A549 (cell line): ENCODE results near the gene MORN4. TPM values are rescaled to one million over a fixed set of nuclear protein-coding genes. Genes with fewer than 3 reads are reported as not detected.

Experiments used
- ATAC-seq, 2 experiments: fragments of 200-7000 bp in 1 of 2; fragments of >200 bp in 1 of 2; cut with Nextera tagmentation in 1 of 2; cut with Tn5 transposase in 1 of 2; 3 replicates each; pipeline versions ENCODE4 v1.8.0 to v1.9.1; 2018 to 2020; ENCODE audit warnings: mild to moderate bottlenecking in 1 of 2, moderate library complexity in 1 of 2
- CTCF ChIA-PET: fragments of 300-600 bp; sonication (Branson Sonifier 250); formaldehyde crosslinking; extraction: SDS; loops from one replicate; lab custom pipeline; 2021; ENCODE audit warnings: antibody characterized with exemption, inconsistent platforms; lab: Yijun Ruan, JAX
- POLR2A ChIA-PET: fragments of 350-600 bp; formaldehyde crosslinking; extraction: SDS; loops from one replicate; lab custom pipeline; 2021; ENCODE audit warnings: antibody characterized with exemption, inconsistent platforms; lab: Yijun Ruan, JAX
- DNase-seq, 2 experiments: peaks; one replicate each; pipeline versions ENCODE4 v3.0.0 to v3.0.0-alpha.2; 2011 to 2016; ENCODE audit warnings: low read depth in 1 of 2, low spot score in 1 of 2
- FAIRE-seq: peaks from 2 replicates; lab custom pipeline; 2011; peaks lifted over from hg19 to GRCh38; lab: Jason Lieb, UNC
- H3K27ac ChIP-seq, 2 experiments: fragments of >200 bp; sonication (Bioruptor Twin); formaldehyde crosslinking; 3 replicates each; pipeline ENCODE4 v1.5.1; 2016 to 2017
- H3K4me1 ChIP-seq: fragments of >200 bp; sonication (Bioruptor Twin); formaldehyde crosslinking; 3 replicates; pipeline ENCODE4 v1.6.1; 2016
- H3K4me2 ChIP-seq: fragments of >200 bp; sonication (Bioruptor Twin); formaldehyde crosslinking; 3 replicates; pipeline ENCODE4 v1.6.1; 2016
- H3K4me3 ChIP-seq: fragments of >200 bp; sonication (Bioruptor Twin); formaldehyde crosslinking; 3 replicates; pipeline ENCODE4 v1.5.1; 2016
- H3K9me3 ChIP-seq: fragments of >200 bp; sonication (Bioruptor Twin); formaldehyde crosslinking; 3 replicates; pipeline ENCODE4 v1.6.1; 2016
- BHLHE40 ChIP-seq: IDR thresholded peaks from 2 replicates; pipeline ENCODE4 v1.6.1; 2012; ENCODE audit warnings: low read depth, low read length, inconsistent platforms
- CBX2 ChIP-seq: fragments of 200-600 bp; sonication (generic); IDR thresholded peaks from 2 replicates; pipeline ENCODE4 v1.6.1; 2016; ENCODE audit warnings: low read depth, mild to moderate bottlenecking, borderline replicate concordance
- CEBPB ChIP-seq, 2 experiments: fragments of >200 bp in 1 of 2; sonication (Bioruptor Twin) in 1 of 2; formaldehyde crosslinking in 1 of 2; IDR thresholded peaks; 2 replicates each; pipeline ENCODE4 v1.6.1; 2012 to 2016
- CHD2 ChIP-seq: fragments of 150-350 bp; IDR thresholded peaks from 2 replicates; pipeline ENCODE4 v1.6.1; 2014; ENCODE audit warnings: low read length; ENCODE audit not compliant: partially characterized antibody
- ESRRA ChIP-seq: fragments of 150-350 bp; IDR thresholded peaks from 2 replicates; pipeline ENCODE4 v1.6.1; 2014; ENCODE audit warnings: mild to moderate bottlenecking, low read length, borderline replicate concordance
- FOXS1 ChIP-seq: fragments of 250-450 bp; sonication (Bioruptor Pico); IDR thresholded peaks from 2 replicates; pipeline ENCODE4 v1.5.0; 2020; ENCODE audit warnings: mild to moderate bottlenecking, moderate library complexity
- GATA3 ChIP-seq: IDR thresholded peaks from 2 replicates; pipeline ENCODE4 v1.6.1; 2012; ENCODE audit warnings: borderline replicate concordance
- HEYL ChIP-seq: fragments of 250-450 bp; sonication (Bioruptor Pico); IDR thresholded peaks from 2 replicates; pipeline ENCODE4 v1.8.0; 2021; ENCODE audit warnings: mild to moderate bottlenecking, moderate library complexity
- HOXB13 ChIP-seq: fragments of 250-450 bp; sonication (Bioruptor Pico); IDR thresholded peaks from 2 replicates; pipeline ENCODE4 v1.5.0; 2020; ENCODE audit warnings: low read depth, mild to moderate bottlenecking, moderate library complexity
- JUNB ChIP-seq: fragments of >200 bp; sonication (Bioruptor Twin); formaldehyde crosslinking; IDR thresholded peaks from 2 replicates; pipeline ENCODE4 v1.6.1; 2016
- MAX ChIP-seq: IDR thresholded peaks from 2 replicates; pipeline ENCODE4 v1.6.1; 2012
- MAZ ChIP-seq: fragments of 150-350 bp; IDR thresholded peaks from 2 replicates; pipeline ENCODE4 v1.6.1; 2014; ENCODE audit warnings: antibody characterized with exemption, low read depth, low read length, borderline replicate concordance
- NR3C1 ChIP-seq: fragments of >200 bp; sonication (Bioruptor Twin); formaldehyde crosslinking; IDR thresholded peaks from 3 replicates; pipeline ENCODE4 v1.6.1; 2017
- PHF8 ChIP-seq: fragments of 200-600 bp; sonication (generic); IDR thresholded peaks from 2 replicates; pipeline ENCODE4 v1.6.1; 2016; ENCODE audit warnings: low read depth, mild to moderate bottlenecking, antibody characterized with exemption, moderate library complexity, borderline replicate concordance
- POLR2A ChIP-seq: IDR thresholded peaks from 2 replicates; pipeline ENCODE4 v1.6.1; 2012; ENCODE audit warnings: mild to moderate bottlenecking, low read length
- RNF2 ChIP-seq: fragments of 200-600 bp; sonication (generic); IDR thresholded peaks from 2 replicates; pipeline ENCODE4 v1.6.1; 2016; ENCODE audit warnings: low read depth, mild to moderate bottlenecking, antibody characterized with exemption, moderate library complexity, borderline replicate concordance
- SREBF2 ChIP-seq: fragments of 450-650 bp; IDR thresholded peaks from 2 replicates; pipeline ENCODE4 v1.6.1; 2014; ENCODE audit warnings: mild to moderate bottlenecking, moderate library complexity
- TP53 ChIP-seq: fragments of 250-450 bp; sonication (Bioruptor Pico); IDR thresholded peaks from 2 replicates; pipeline ENCODE4 v1.5.0; 2021; ENCODE audit warnings: mild to moderate bottlenecking, moderate library complexity
- ZFP36 ChIP-seq: fragments of 450-650 bp; IDR thresholded peaks from 2 replicates; pipeline ENCODE4 v1.6.1; 2014; ENCODE audit warnings: borderline replicate concordance; ENCODE audit not compliant: partially characterized antibody
- ZSCAN20 ChIP-seq: fragments of 250-450 bp; sonication (Bioruptor Pico); IDR thresholded peaks from 2 replicates; pipeline ENCODE4 v1.8.0; 2022; ENCODE audit warnings: mild to moderate bottlenecking, moderate library complexity
- WGBS: methylation state at CpG from one replicate; pipeline ENCODE4 v1.1.6; 2017; ENCODE audit errors: missing lambda C conversion rate; 5-methylcytosine and 5-hydroxymethylcytosine counted together
- polyA plus RNA-seq, 4 experiments: library from polyadenylated mRNA; depleted of rRNA in 3 of 4; stranded (reverse); fragments of >200 nt; fragmentation: RNase III in 1 of 4; extraction: RNeasy Plus Mini Kit Qiagen cat#74134 plus additional on column Dnase treatment in 1 of 4; gene quantifications; 2 replicates in 3 of 4; 3 replicates in 1 of 4; pipeline ENCODE4 v1.2.3, GENCODE V29; 2011 to 2017
- TF ChIP-seq, protein P1 (sequence below): fragments of >200 bp; sonication (Bioruptor Twin); formaldehyde crosslinking; IDR thresholded peaks from 3 replicates; pipeline ENCODE4 v1.6.1; 2016
- TF ChIP-seq, protein P2 (sequence below): IDR thresholded peaks from 2 replicates; pipeline ENCODE4 v1.6.1; 2012; ENCODE audit warnings: low read depth, borderline replicate concordance

MORN4 gene
- polyA plus RNA-seq, 2 of the 4 experiments (the other 2 are of a cell fraction) = 8.9 to 13.8 TPM

GRCh38 chr10:97675222-97675621, 41.9 kb upstream of the MORN4 start:
- DNase-seq = no peak
- no peak overlapping the region for H3K4me3 ChIP-seq
- no peak for FAIRE-seq
- H3K4me2 ChIP-seq = no peak overlapping the region
- WGBS = 84% methylated on average over 9 of the region's 9 CpGs
- no peaks in the 10 kb centered on the region for H3K9me3 ChIP-seq
- TF ChIP-seq ZSCAN20 (CRISPR knock-in tag) (no peak), MAX (no peak)
- TF ChIP-seq, all 56 proteins: peak for 0
- Histone ChIP-seq H3K27ac (peak overlapping the region in 1 of 2 experiments; percentile 16; a peak in 1 of 6 replicates), H3K4me1 (peaks cover 19% of the 10 kb centered on the region)
- ChIA-PET POLR2A (interaction anchor here (1.6 kb wide), 1 partner anchor 12 kb away, joined by 8 read pairs; the partner anchor contains the start of gene AVPI1), CTCF (interaction anchor here (0.6 to 37.6 kb wide), 6 partner anchors 9 to 668 kb away, joined by 3 to 1127 read pairs (median 6); partner anchors contain the start of genes ANKRD2, AVPI1, MARVELD1 and ZFYVE27)
- ATAC-seq = no peak

- ChIA-PET POLR2A (interaction anchor here (1.2 kb wide), 1 partner anchor 63 kb away, joined by 4 read pairs; the partner anchor contains the start of gene ZFYVE27), CTCF (interaction anchor here (0.6 to 37.6 kb wide), 6 partner anchors 8 to 181 kb away, joined by 3 to 1127 read pairs (median 4); partner anchors contain the start of genes ANKRD2, AVPI1, MARVELD1 and ZFYVE27)
- Histone ChIP-seq H3K4me3 (no peak overlapping the region), H3K27ac (peak overlapping the region in 1 of 2 experiments; percentile 42; a peak in 3 of 6 replicates), H3K4me2 (0 out of 3 replicates have a peak overlapping the region, but pooled peaks have one; percentile 8), H3K9me3 (no peaks in the 10 kb centered on the region), H3K4me1 (peaks cover 19% of the 10 kb centered on the region)
- DNase-seq (peak in 1 of 2 experiments; percentile 67), FAIRE-seq (no peak), ATAC-seq (peak; percentile 56 to 65; a peak in 5 of 6 replicates)
- WGBS = 65% methylated on average over 8 of the region's 8 CpGs
- TF ChIP-seq PHF8 = no peak
These were observed 40.6 kb upstream of the MORN4 start for GRCh38 chr10:97673736-97674525.

- WGBS = 76% methylated on average over 1 of the region's 1 CpG
- TF ChIP-seq CEBPB (IDR thresholded peaks at IDR 0.05) (no peak), CHD2 (no peak), BHLHE40 (no peak), TP53 (CRISPR knock-in tag) (no peak), POLR2A (no peak), MAZ (no peak), SREBF2 (no peak), HEYL (CRISPR knock-in tag) (no peak), FOXS1 (CRISPR knock-in tag) (no peak), NR3C1 (no peak), ZFP36 (no peak), CBX2 (no peak), JUNB (no peak), RNF2 (no peak), GATA3 (no peak), HOXB13 (no peak), ESRRA (no peak)
- TF ChIP-seq, protein P1, sequence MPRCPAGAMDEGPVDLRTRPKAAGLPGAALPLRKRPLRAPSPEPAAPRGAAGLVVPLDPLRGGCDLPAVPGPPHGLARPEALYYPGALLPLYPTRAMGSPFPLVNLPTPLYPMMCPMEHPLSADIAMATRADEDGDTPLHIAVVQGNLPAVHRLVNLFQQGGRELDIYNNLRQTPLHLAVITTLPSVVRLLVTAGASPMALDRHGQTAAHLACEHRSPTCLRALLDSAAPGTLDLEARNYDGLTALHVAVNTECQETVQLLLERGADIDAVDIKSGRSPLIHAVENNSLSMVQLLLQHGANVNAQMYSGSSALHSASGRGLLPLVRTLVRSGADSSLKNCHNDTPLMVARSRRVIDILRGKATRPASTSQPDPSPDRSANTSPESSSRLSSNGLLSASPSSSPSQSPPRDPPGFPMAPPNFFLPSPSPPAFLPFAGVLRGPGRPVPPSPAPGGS = no peak
- TF ChIP-seq, protein P2, sequence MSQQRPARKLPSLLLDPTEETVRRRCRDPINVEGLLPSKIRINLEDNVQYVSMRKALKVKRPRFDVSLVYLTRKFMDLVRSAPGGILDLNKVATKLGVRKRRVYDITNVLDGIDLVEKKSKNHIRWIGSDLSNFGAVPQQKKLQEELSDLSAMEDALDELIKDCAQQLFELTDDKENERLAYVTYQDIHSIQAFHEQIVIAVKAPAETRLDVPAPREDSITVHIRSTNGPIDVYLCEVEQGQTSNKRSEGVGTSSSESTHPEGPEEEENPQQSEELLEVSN = no peak
- TF ChIP-seq, all 56 proteins: peak for 0
- Histone ChIP-seq H3K4me3 (no peak overlapping the region), H3K27ac (no peak overlapping the region), H3K4me1 (peaks cover 12% of the 10 kb centered on the region), H3K4me2 (no peak overlapping the region), H3K9me3 (no peaks in the 10 kb centered on the region)
- no peak for DNase-seq
- ATAC-seq = peak; percentile 4 to 37; a peak in 4 of 6 replicates
- FAIRE-seq = no peak
- CTCF ChIA-PET = interaction anchor here (0.7 to 37.6 kb wide), 6 partner anchors 11 to 97 kb away, joined by 3 to 1127 read pairs (median 8); partner anchors contain the start of genes ANKRD2, MARVELD1 and ZFYVE27
- POLR2A ChIA-PET = interaction anchor here (0.7 to 1.4 kb wide), 2 partner anchors 18 to 21 kb away, joined by 3 to 5 read pairs; partner anchors contain the start of gene AVPI1
These were observed 36.3 kb upstream of the MORN4 start for GRCh38 chr10:97669571-97669970.
